ENCODE results near the gene HASPIN. TPM values are rescaled to one million over a fixed set of nuclear protein-coding genes. Genes with fewer than 3 reads are reported as not detected.

The HASPIN gene
- total and polyA plus RNA-seq, 11 donors: 0.15 to 2.1 (median 0.32) TPM; not detected in 1

- no peak for ATAC-seq
- 65 to 74% (median 69%) methylated on average over 3 of the region's 3 CpGs for WGBS, 4 donors
- intact Hi-C loops (cut with DNase I): no loop called here
These were observed 40.1 kb downstream of the HASPIN start for GRCh38 chr17:3763777-3764170.

GRCh38 chr17:3765981-3766380, 42.3 kb downstream of the HASPIN start:
- 87 to 91% (median 89%) methylated on average over 9 of the region's 9 CpGs for WGBS, 4 donors
- no peak for DNase-seq
- no peaks in the 10 kb centered on the region for H3K36me3 ChIP-seq
- H3K27ac ChIP-seq: peak overlapping the region in 1 of 12 donors; percentile 59
- no peak for TF ChIP-seq POLR2A (IDR thresholded peaks at IDR 0.05)
- TF ChIP-seq, protein P1, sequence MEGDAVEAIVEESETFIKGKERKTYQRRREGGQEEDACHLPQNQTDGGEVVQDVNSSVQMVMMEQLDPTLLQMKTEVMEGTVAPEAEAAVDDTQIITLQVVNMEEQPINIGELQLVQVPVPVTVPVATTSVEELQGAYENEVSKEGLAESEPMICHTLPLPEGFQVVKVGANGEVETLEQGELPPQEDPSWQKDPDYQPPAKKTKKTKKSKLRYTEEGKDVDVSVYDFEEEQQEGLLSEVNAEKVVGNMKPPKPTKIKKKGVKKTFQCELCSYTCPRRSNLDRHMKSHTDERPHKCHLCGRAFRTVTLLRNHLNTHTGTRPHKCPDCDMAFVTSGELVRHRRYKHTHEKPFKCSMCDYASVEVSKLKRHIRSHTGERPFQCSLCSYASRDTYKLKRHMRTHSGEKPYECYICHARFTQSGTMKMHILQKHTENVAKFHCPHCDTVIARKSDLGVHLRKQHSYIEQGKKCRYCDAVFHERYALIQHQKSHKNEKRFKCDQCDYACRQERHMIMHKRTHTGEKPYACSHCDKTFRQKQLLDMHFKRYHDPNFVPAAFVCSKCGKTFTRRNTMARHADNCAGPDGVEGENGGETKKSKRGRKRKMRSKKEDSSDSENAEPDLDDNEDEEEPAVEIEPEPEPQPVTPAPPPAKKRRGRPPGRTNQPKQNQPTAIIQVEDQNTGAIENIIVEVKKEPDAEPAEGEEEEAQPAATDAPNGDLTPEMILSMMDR (IDR thresholded peaks at IDR 0.05): no peak
- H3K4me3 ChIP-seq: no peak overlapping the region
- ATAC-seq: no peak
- peaks cover 0 to 6% (median 0%) of the 10 kb centered on the region in 12 donors for H3K4me1 ChIP-seq
- intact Hi-C loops (cut with DNase I): no loop called here
- H3K27me3 ChIP-seq: no peaks in the 10 kb centered on the region
- H3K9me3 ChIP-seq: peaks cover 0 to 5% (median 0%) of the 10 kb centered on the region in 12 donors

More at GRCh38 chr17:3763777-3764170, 40.1 kb downstream of the HASPIN start:
- Histone ChIP-seq H3K27me3 (no peaks in the 10 kb centered on the region), H3K9me3 (peaks cover 0 to 14% (median 5%) of the 10 kb centered on the region in 12 donors), H3K27ac (peak overlapping the region in 1 of 12 donors; percentile 20), H3K4me3 (peak overlapping the region in 1 of 12 donors; percentile 33), H3K36me3 (no peaks in the 10 kb centered on the region), H3K4me1 (peaks cover 0 to 6% (median 0%) of the 10 kb centered on the region in 12 donors)
- TF ChIP-seq, protein P1 (IDR thresholded peaks at IDR 0.05): no peak
- TF ChIP-seq POLR2A (IDR thresholded peaks at IDR 0.05): no peak
- DNase-seq: no peak

DNA sequence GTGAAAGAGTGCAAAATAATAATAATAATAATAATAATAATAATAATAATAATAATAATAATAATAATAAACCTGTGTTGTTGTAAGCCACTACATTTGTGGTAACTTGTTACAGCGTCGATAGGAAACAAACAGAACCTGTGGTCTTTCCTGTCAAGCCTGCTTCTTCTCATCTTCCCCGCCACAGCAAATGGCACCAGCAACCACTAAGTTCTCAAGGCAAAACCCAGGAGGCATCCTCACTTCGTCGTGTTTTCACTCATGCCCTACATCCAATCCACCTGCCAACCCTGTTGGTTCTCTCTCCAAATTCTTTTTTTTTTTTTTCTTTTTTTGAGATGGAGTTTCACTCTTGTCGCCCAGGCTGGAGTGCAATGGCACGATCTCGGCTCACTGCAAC, 43.1 kb downstream of the HASPIN start:
- intact Hi-C loops (cut with DNase I): no loop called here
- no peak overlapping the region for H3K4me3 ChIP-seq
- TF ChIP-seq POLR2A (IDR thresholded peaks at IDR 0.05): no peak
- TF ChIP-seq, protein P1 (IDR thresholded peaks at IDR 0.05): no peak
- DNase-seq: no peak
- H3K4me1 ChIP-seq: peaks cover 0 to 6% (median 0%) of the 10 kb centered on the region in 12 donors
- peaks cover 0 to 5% (median 0%) of the 10 kb centered on the region in 12 donors for H3K9me3 ChIP-seq
- no peak overlapping the region for H3K27ac ChIP-seq
- 88 to 94% (median 93%) methylated on average over 8 of the region's 8 CpGs for WGBS, 4 donors
- no peaks in the 10 kb centered on the region for H3K36me3 ChIP-seq
- H3K27me3 ChIP-seq: no peaks in the 10 kb centered on the region
- ATAC-seq: no peak

- DNase-seq (peak in 1 of 5 donors; percentile 29), ATAC-seq (no peak)
- H3K27ac ChIP-seq: no peak overlapping the region
- no peak overlapping the region for H3K4me3 ChIP-seq
- H3K27me3 ChIP-seq: no peaks in the 10 kb centered on the region
- peaks cover 0 to 5% (median 0%) of the 10 kb centered on the region in 12 donors for H3K9me3 ChIP-seq
- no peak for TF ChIP-seq POLR2A (IDR thresholded peaks at IDR 0.05)
- TF ChIP-seq, protein P1 (IDR thresholded peaks at IDR 0.05): no peak
- H3K4me1 ChIP-seq: peaks cover 0 to 6% (median 0%) of the 10 kb centered on the region in 12 donors
- H3K36me3 ChIP-seq: no peaks in the 10 kb centered on the region
- intact Hi-C loops (cut with DNase I): no loop called here
- WGBS, 4 donors: 77 to 81% (median 79%) methylated on average over 9 of the region's 9 CpGs
These were observed 44.6 kb downstream of the HASPIN start for GRCh38 chr17:3768341-3768740.

Measured in heart left ventricle (tissue), 16 donors.